ENCODE measurements around the gene ZNF23.

Gene ZNF23

GRCh38 chr16:71430744-71431143 lies 31.3 kb downstream of the ZNF23 start:
- no peak overlapping the region for H3K4me3 ChIP-seq (ENCODE audit: low read depth in 1 of 2, low read length in 2 of 2)
- peaks cover 10 to 12% of the 10 kb centered on the region in 2 donors for H3K27me3 ChIP-seq (ENCODE audit: control insufficient read depth in 1 of 2, insufficient read depth in 2 of 2, low read length in 2 of 2)
- no peaks in the 10 kb centered on the region for H3K36me3 ChIP-seq (ENCODE audit: control insufficient read depth in 1 of 2, insufficient read depth in 2 of 2, low read length in 2 of 2)
- no peaks in the 10 kb centered on the region for H3K9me3 ChIP-seq (ENCODE audit: control insufficient read depth in 1 of 2, low read length in 2 of 2)
- no peak overlapping the region for H3K27ac ChIP-seq (ENCODE audit: low read depth, low read length)
- H3K4me1 ChIP-seq (ENCODE audit: control insufficient read depth in 1 of 2, insufficient read depth in 2 of 2, low read length in 2 of 2): no peaks in the 10 kb centered on the region
- no peak overlapping the region for H3K9ac ChIP-seq (ENCODE audit: low read depth in 1 of 2, low read length in 2 of 2)

GRCh38 chr16:71429581-71429980 lies 32.5 kb downstream of the ZNF23 start:
- H3K36me3 ChIP-seq (ENCODE audit: control insufficient read depth in 1 of 2, insufficient read depth in 2 of 2, low read length in 2 of 2): no peaks in the 10 kb centered on the region
- peaks cover 10 to 22% of the 10 kb centered on the region in 2 donors for H3K27me3 ChIP-seq (ENCODE audit: control insufficient read depth in 1 of 2, insufficient read depth in 2 of 2, low read length in 2 of 2)
- no peak overlapping the region for H3K9ac ChIP-seq (ENCODE audit: low read depth in 1 of 2, low read length in 2 of 2)
- no peaks in the 10 kb centered on the region for H3K9me3 ChIP-seq (ENCODE audit: control insufficient read depth in 1 of 2, low read length in 2 of 2)
- H3K27ac ChIP-seq (ENCODE audit: low read depth, low read length): no peak overlapping the region
- H3K4me1 ChIP-seq (ENCODE audit: control insufficient read depth in 1 of 2, insufficient read depth in 2 of 2, low read length in 2 of 2): no peaks in the 10 kb centered on the region
- H3K4me3 ChIP-seq (ENCODE audit: low read depth in 1 of 2, low read length in 2 of 2): no peak overlapping the region

GRCh38 chr16:71428883-71429282 lies 33.2 kb downstream of the ZNF23 start:
- Histone ChIP-seq H3K4me1 (ENCODE audit: control insufficient read depth in 1 of 2, insufficient read depth in 2 of 2, low read length in 2 of 2) (no peaks in the 10 kb centered on the region), H3K27me3 (ENCODE audit: control insufficient read depth in 1 of 2, insufficient read depth in 2 of 2, low read length in 2 of 2) (peaks cover 10 to 22% of the 10 kb centered on the region in 2 donors)

GRCh38 chr16:71428385-71428784 lies 33.7 kb downstream of the ZNF23 start:
- Histone ChIP-seq H3K27ac (ENCODE audit: low read depth, low read length) (no peak overlapping the region), H3K9me3 (ENCODE audit: control insufficient read depth in 1 of 2, low read length in 2 of 2) (no peaks in the 10 kb centered on the region), H3K36me3 (ENCODE audit: control insufficient read depth in 1 of 2, insufficient read depth in 2 of 2, low read length in 2 of 2) (no peaks in the 10 kb centered on the region), H3K27me3 (ENCODE audit: control insufficient read depth in 1 of 2, insufficient read depth in 2 of 2, low read length in 2 of 2) (peaks cover 10 to 22% of the 10 kb centered on the region in 2 donors), H3K4me1 (ENCODE audit: control insufficient read depth in 1 of 2, insufficient read depth in 2 of 2, low read length in 2 of 2) (no peaks in the 10 kb centered on the region), H3K9ac (ENCODE audit: low read depth in 1 of 2, low read length in 2 of 2) (no peak overlapping the region), H3K4me3 (ENCODE audit: low read depth in 1 of 2, low read length in 2 of 2) (no peak overlapping the region)

More at GRCh38 chr16:71428883-71429282, 33.2 kb downstream of the ZNF23 start:
- Histone ChIP-seq H3K36me3 (ENCODE audit: control insufficient read depth in 1 of 2, insufficient read depth in 2 of 2, low read length in 2 of 2) (no peaks in the 10 kb centered on the region), H3K4me3 (ENCODE audit: low read depth in 1 of 2, low read length in 2 of 2) (no peak overlapping the region), H3K27ac (ENCODE audit: low read depth, low read length) (no peak overlapping the region), H3K9ac (ENCODE audit: low read depth in 1 of 2, low read length in 2 of 2) (no peak overlapping the region), H3K9me3 (ENCODE audit: control insufficient read depth in 1 of 2, low read length in 2 of 2) (no peaks in the 10 kb centered on the region)

GRCh38 chr16:71426880-71427615 lies 35.0 kb downstream of the ZNF23 start:
- H3K9ac ChIP-seq (ENCODE audit: low read depth in 1 of 2, low read length in 2 of 2): no peak overlapping the region
- peaks cover 10 to 22% of the 10 kb centered on the region in 2 donors for H3K27me3 ChIP-seq (ENCODE audit: control insufficient read depth in 1 of 2, insufficient read depth in 2 of 2, low read length in 2 of 2)
- no peaks in the 10 kb centered on the region for H3K4me1 ChIP-seq (ENCODE audit: control insufficient read depth in 1 of 2, insufficient read depth in 2 of 2, low read length in 2 of 2)
- no peaks in the 10 kb centered on the region for H3K9me3 ChIP-seq (ENCODE audit: control insufficient read depth in 1 of 2, low read length in 2 of 2)
- no peaks in the 10 kb centered on the region for H3K36me3 ChIP-seq (ENCODE audit: control insufficient read depth in 1 of 2, insufficient read depth in 2 of 2, low read length in 2 of 2)
- H3K4me3 ChIP-seq (ENCODE audit: low read depth in 1 of 2, low read length in 2 of 2): no peak overlapping the region
- no peak overlapping the region for H3K27ac ChIP-seq (ENCODE audit: low read depth, low read length)

GRCh38 chr16:71426069-71426879 lies 35.8 kb downstream of the ZNF23 start:
- H3K4me1 ChIP-seq (ENCODE audit: control insufficient read depth in 1 of 2, insufficient read depth in 2 of 2, low read length in 2 of 2): no peaks in the 10 kb centered on the region
- H3K36me3 ChIP-seq (ENCODE audit: control insufficient read depth in 1 of 2, insufficient read depth in 2 of 2, low read length in 2 of 2): no peaks in the 10 kb centered on the region
- H3K27ac ChIP-seq (ENCODE audit: low read depth, low read length): no peak overlapping the region
- H3K4me3 ChIP-seq (ENCODE audit: low read depth in 1 of 2, low read length in 2 of 2): no peak overlapping the region
- no peak overlapping the region for H3K9ac ChIP-seq (ENCODE audit: low read depth in 1 of 2, low read length in 2 of 2)
- H3K27me3 ChIP-seq (ENCODE audit: control insufficient read depth in 1 of 2, insufficient read depth in 2 of 2, low read length in 2 of 2): peaks cover 10 to 19% of the 10 kb centered on the region in 2 donors
- no peaks in the 10 kb centered on the region for H3K9me3 ChIP-seq (ENCODE audit: control insufficient read depth in 1 of 2, low read length in 2 of 2)

- H3K36me3 ChIP-seq (ENCODE audit: control insufficient read depth in 1 of 2, insufficient read depth in 2 of 2, low read length in 2 of 2): no peaks in the 10 kb centered on the region
- H3K27ac ChIP-seq (ENCODE audit: low read depth, low read length): no peak overlapping the region
- H3K4me1 ChIP-seq (ENCODE audit: control insufficient read depth in 1 of 2, insufficient read depth in 2 of 2, low read length in 2 of 2): no peaks in the 10 kb centered on the region
- H3K27me3 ChIP-seq (ENCODE audit: control insufficient read depth in 1 of 2, insufficient read depth in 2 of 2, low read length in 2 of 2): peaks cover 10 to 19% of the 10 kb centered on the region in 2 donors
- no peak overlapping the region for H3K4me3 ChIP-seq (ENCODE audit: low read depth in 1 of 2, low read length in 2 of 2)
- no peak overlapping the region for H3K9ac ChIP-seq (ENCODE audit: low read depth in 1 of 2, low read length in 2 of 2)
- no peaks in the 10 kb centered on the region for H3K9me3 ChIP-seq (ENCODE audit: control insufficient read depth in 1 of 2, low read length in 2 of 2)
These were observed 36.3 kb downstream of the ZNF23 start for GRCh38 chr16:71425746-71426068.

GRCh38 chr16:71424626-71425025 lies 37.4 kb downstream of the ZNF23 start:
- H3K9me3 ChIP-seq (ENCODE audit: control insufficient read depth in 1 of 2, low read length in 2 of 2): no peaks in the 10 kb centered on the region
- no peaks in the 10 kb centered on the region for H3K4me1 ChIP-seq (ENCODE audit: control insufficient read depth in 1 of 2, insufficient read depth in 2 of 2, low read length in 2 of 2)
- H3K27me3 ChIP-seq (ENCODE audit: control insufficient read depth in 1 of 2, insufficient read depth in 2 of 2, low read length in 2 of 2): peaks cover 10 to 19% of the 10 kb centered on the region in 2 donors
- H3K4me3 ChIP-seq (ENCODE audit: low read depth in 1 of 2, low read length in 2 of 2): no peak overlapping the region
- H3K27ac ChIP-seq (ENCODE audit: low read depth, low read length): no peak overlapping the region
- no peaks in the 10 kb centered on the region for H3K36me3 ChIP-seq (ENCODE audit: control insufficient read depth in 1 of 2, insufficient read depth in 2 of 2, low read length in 2 of 2)
- H3K9ac ChIP-seq (ENCODE audit: low read depth in 1 of 2, low read length in 2 of 2): no peak overlapping the region

GRCh38 chr16:71423865-71424264 lies 38.2 kb downstream of the ZNF23 start:
- H3K4me3 ChIP-seq (ENCODE audit: low read depth in 1 of 2, low read length in 2 of 2): no peak overlapping the region
- H3K9ac ChIP-seq (ENCODE audit: low read depth in 1 of 2, low read length in 2 of 2): no peak overlapping the region
- H3K9me3 ChIP-seq (ENCODE audit: control insufficient read depth in 1 of 2, low read length in 2 of 2): no peaks in the 10 kb centered on the region
- no peaks in the 10 kb centered on the region for H3K36me3 ChIP-seq (ENCODE audit: control insufficient read depth in 1 of 2, insufficient read depth in 2 of 2, low read length in 2 of 2)
- H3K27ac ChIP-seq (ENCODE audit: low read depth, low read length): no peak overlapping the region
- no peaks in the 10 kb centered on the region for H3K4me1 ChIP-seq (ENCODE audit: control insufficient read depth in 1 of 2, insufficient read depth in 2 of 2, low read length in 2 of 2)
- H3K27me3 ChIP-seq (ENCODE audit: control insufficient read depth in 1 of 2, insufficient read depth in 2 of 2, low read length in 2 of 2): peaks cover 10 to 19% of the 10 kb centered on the region in 2 donors

- Histone ChIP-seq H3K27ac (ENCODE audit: low read depth, low read length) (no peak overlapping the region), H3K9me3 (ENCODE audit: control insufficient read depth in 1 of 2, low read length in 2 of 2) (no peaks in the 10 kb centered on the region), H3K27me3 (ENCODE audit: control insufficient read depth in 1 of 2, insufficient read depth in 2 of 2, low read length in 2 of 2) (peaks cover 10 to 19% of the 10 kb centered on the region in 2 donors), H3K9ac (ENCODE audit: low read depth in 1 of 2, low read length in 2 of 2) (no peak overlapping the region), H3K36me3 (ENCODE audit: control insufficient read depth in 1 of 2, insufficient read depth in 2 of 2, low read length in 2 of 2) (no peaks in the 10 kb centered on the region), H3K4me3 (ENCODE audit: low read depth in 1 of 2, low read length in 2 of 2) (no peak overlapping the region), H3K4me1 (ENCODE audit: control insufficient read depth in 1 of 2, insufficient read depth in 2 of 2, low read length in 2 of 2) (no peaks in the 10 kb centered on the region)
These were observed 39.0 kb downstream of the ZNF23 start for GRCh38 chr16:71423016-71423415.

Measured in duodenal mucosa (tissue), 2 donors.